HG03442 (cell line): ENCODE measurements around the gene KLHDC10.
"Not testable (repeated sequence)": the region's sequence is repeated elsewhere in the genome, so short reads cannot be mapped to it uniquely, and the experiment has no call there.

Experiments
- ATAC-seq: cut with Tn5 transposase; IDR thresholded peaks from one replicate; pipeline ENCODE4 v1.9.1; 2021; ENCODE audit warnings: mild to moderate bottlenecking, moderate library complexity; ENCODE audit not compliant: unreplicated experiment

Gene KLHDC10

DNA sequence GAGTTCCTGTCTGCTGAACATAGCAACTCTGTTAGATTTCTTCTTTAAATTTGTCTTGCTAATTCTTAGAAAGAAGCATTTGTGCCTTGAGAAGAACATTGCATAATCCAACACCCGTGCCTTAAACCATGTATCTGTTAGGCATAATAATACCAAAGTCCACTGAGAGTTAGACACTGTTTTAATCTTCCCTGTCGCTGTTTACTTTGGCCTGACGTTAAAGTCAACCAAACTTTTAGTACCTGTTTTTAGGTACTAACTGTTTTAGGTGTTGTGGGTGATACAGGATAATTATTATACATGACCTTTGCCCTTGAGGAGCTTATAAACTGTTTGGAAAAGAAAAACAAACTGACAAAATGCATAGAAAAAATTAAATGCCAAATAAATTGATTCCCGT is 43.6 kb downstream of the KLHDC10 start:
- no peak for ATAC-seq

GRCh38 chr7:130114374-130114773 is 44.0 kb downstream of the KLHDC10 start:
- ATAC-seq = no peak

DNA sequence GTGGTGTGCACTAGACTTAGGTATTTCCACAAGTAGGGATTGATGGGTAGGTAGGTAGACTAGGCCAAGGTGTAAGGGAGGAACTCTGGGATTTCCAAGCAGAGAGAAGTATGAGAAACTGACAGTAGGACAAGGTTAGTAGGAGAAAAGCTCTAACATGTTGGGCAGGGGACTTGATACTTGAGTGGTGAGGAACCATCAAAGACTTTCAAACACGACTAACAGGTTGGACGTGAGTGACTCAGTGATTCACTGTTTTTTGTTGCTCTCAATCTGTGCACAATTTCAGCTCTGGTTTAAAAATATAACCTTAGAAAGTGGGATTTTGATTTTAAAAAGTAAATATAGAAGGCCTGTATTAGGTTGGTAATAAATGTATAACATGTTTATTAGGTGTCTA is 44.4 kb downstream of the KLHDC10 start:
- no peak for ATAC-seq

DNA sequence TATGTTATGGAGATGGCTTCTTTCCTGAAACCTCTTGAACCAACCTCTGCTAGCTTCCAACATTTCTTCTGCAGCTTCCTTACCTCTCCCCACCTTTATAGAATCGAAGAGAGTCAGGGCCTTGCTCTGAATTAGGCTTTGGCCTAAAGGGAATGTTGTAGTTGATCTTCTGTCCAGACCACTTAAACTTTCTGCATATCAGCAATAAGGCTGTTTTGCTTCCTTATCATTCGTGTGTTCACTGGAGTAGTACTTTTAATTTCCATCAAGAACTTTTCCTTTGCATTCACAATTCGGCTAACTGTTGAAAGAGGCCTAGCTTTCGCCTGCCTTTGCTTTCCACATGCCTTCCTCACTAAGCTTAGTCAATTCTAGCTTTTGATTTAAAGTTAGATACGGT is 48.0 kb downstream of the KLHDC10 start:
- ATAC-seq = no peak

DNA sequence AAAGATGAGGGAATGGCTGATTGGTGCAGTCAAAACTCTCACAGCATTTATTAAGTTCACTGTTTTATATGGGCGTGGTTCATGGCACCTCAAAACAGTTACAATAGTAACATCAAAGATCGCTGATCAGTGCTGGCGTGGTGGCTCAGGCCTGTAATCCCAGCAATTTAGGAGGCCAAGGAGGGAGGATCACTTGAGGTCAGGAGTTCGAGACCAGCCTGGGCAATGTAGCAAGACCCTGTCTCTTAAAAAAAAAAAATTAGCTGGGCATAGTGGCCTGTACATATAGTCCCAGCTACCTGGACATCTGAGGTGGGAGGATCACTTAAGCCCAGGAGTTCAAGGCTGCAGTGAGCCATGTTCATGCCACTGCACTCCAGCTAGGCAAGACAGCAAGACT is 48.5 kb downstream of the KLHDC10 start:
- no peak for ATAC-seq

GRCh38 chr7:130123501-130123900 is 53.2 kb downstream of the KLHDC10 start:
- no peak for ATAC-seq

GRCh38 chr7:130124711-130125110 is 54.4 kb downstream of the KLHDC10 start:
- no peak for ATAC-seq

GRCh38 chr7:130126840-130127239 is 56.5 kb downstream of the KLHDC10 start:
- ATAC-seq = not testable (repeated sequence)

DNA sequence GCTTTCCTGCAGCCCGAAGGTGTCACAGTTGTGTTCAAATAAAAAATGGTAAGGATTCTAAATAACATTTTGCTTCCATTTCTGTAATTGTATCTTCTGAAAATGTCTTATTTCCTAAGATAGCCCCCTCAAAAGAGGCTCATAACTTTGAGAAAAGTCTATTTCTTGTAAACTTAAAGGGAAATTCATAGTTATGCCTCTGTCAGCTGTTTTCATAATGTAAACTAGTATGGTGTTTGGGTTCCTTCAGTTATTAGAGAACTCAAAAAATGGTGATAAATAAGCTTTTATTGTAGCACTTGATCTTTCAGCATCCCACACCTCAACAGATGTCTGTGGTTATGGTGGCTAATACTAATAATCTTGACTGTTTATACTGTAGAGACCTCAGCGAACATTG is 57.1 kb downstream of the KLHDC10 start:
- ATAC-seq = no peak

- ATAC-seq = no peak
These were observed 57.5 kb downstream of the KLHDC10 start for GRCh38 chr7:130127821-130128317.

DNA sequence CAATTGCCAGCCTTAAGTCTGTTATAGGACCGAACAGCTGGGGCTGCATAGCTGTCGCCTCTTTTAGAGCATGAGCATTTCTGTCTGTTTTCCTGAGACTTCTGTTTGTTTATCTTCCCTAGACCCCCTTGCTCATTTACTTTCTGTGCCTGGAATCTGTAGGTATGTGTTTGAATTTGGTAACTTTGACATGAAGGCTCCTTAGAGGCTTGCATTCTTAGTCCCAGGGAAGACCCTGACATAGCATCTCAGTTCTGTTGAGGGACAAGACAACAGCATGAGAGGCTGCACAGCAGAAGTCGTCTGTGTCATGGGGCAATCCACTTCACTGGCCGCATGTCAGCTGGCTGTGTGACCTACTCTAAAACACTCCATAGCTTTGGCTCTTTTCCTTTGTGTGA is 58.7 kb downstream of the KLHDC10 start:
- no peak for ATAC-seq

- ATAC-seq = no peak
These were observed 61.0 kb downstream of the KLHDC10 start for GRCh38 chr7:130131191-130131834.

DNA sequence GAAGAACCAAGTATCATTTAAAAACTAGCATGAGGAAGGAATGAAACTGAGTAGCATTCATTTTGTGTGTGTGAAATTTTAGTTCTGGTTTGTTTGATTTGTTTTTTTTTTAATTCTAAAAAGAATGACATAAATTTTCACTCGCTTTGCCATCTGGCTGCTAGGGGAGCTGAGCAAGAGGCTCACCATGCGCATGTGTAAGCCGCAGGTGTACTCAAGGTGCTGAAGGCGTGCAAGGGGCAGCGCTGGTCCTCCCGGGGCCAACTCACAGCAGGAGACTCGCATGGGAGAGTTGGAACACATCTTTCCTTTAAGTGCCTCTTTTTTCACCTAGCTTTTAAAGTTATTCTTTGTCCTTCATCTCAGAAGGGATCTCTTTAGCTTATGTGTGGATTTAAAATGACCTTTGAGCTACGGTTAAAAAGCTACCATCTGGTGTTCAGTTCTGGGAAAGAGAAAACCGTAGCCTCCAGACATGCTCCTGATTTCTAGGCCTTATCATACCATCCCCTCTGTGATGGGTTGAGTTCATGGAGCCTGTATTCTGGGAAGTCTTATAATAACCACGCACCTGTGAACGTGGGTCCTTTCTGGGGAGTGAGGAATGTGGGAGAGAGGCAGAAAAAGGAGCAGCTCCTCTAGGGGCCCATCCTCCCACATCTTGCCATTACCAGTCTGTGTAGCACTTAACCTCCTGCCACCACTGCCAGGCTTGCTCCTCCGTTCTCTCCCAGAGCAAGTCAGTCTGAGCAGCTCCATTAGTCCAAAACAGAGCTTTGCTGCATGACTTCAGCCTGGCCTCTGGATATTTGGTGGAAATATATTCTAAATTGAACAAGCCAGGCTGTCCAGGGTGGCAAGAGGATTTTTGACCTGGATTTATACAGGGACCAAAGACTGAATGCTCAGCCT is 61.9 kb downstream of the KLHDC10 start:
- ATAC-seq = no peak

- ATAC-seq = no peak
These were observed 62.9 kb downstream of the KLHDC10 start for GRCh38 chr7:130133029-130133782.

- no peak for ATAC-seq
These were observed 63.8 kb downstream of the KLHDC10 start for GRCh38 chr7:130134106-130134636.

DNA sequence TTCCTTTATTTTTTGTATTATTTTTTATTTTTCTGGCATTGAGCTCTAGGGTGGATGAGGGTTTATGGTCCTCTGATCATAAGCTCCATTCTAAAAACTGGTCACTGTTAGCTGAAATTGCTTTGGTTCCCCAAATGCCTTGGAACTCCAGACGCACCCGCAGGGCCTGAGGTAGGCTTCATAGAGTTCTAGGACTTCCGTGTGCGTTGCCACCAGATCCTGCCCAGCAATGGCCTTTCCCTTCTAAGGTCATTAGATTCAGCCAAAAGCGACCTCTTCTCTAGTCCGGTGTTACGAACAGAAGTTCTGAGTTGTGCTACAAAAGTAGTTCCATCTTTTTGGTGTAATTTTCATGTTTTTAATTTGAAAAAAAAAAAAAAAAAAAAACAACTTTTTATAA is 64.4 kb downstream of the KLHDC10 start:
- no peak for ATAC-seq

DNA sequence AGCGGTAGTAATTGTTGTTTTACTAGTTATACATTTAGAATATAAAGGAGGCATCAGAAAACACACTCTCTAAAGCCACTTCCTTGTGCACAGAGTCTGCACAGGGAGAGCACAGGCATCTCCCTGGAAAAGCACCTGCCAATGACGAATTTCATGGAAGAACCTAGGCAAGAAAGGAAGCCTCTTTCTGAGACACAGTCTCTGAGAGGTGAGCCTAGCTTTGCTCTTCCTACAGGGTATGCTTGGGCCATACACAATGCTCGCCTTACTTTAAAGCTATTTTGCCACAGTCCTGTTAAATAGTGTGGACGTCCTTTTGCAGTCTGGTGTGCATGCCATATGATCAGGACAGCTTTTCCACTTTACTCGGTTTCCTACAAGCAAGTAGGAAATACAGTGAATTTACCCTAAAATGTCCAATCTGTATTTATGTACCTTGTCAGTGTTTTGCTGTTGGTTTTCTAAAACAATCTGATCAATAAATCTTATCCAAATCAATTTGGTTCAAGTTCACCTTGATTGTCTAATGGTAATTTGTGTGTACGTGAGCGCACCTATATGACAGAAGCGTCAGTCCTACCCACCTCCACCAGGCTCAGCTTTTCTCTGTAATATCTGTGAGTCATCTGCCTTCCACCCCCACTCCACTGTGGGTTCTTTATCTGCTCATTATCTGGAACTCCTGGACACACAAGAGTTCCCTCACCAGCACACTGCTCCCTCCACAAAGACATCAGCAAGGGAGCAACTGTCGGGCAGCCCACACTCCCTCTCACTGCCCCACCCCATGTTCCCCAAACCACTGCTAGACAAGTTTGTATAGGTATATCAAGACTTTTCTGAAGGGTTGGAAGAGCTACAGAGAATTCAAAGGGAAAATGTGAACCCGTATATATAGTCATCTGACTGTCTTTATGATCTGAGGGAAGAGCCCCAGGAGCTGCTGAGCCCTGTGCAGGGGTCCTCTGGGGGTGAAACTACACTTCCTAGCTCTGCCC is 65.2 kb downstream of the KLHDC10 start:
- no peak for ATAC-seq

DNA sequence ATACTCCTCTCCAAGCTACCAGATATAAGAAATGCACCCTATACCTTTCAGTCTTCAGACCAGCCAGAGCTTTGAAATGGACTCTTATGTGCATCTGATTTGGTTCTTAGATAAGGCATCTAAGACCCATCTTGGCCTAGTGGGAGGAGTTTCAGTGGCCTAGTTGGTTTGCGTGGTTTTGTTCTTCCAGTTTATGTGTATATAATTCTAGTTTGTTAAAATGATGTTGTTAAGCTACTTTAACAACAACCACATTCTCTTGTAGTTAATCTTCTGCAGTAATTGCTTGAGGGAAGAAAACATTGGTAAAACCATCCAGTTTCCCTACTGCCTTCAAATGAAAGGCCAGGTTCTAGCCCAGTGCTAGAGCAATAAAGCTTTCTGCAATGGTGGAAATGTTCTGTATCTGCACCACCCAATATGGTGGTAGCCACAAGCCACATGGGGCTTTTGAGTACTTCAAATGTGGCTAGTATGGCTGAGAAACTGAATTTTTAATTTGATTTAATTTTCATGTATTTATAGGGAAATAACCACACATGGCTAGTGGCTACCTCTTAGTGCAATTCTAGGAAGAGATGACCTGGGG is 66.3 kb downstream of the KLHDC10 start:
- no peak for ATAC-seq

DNA sequence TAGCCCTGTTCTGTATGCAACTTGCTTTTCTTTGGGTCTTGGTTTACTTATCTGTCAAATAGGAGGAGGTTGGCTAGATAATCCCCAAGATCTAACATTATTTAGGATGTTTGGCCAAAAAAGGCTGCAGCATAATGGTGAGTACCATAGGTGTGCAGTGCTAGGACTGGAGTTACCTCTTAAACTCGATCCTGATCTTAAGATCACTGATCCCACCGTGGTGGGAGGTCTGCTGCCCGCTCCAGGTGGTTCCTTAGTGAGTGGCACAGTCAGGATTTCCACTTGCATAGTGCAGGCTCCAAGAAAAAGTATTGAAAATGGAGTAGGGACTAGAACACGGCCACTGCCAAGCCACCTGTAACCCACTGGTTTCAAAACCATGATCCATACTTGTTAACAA is 66.9 kb downstream of the KLHDC10 start:
- ATAC-seq = no peak
